Measurements from ENCODE around the gene ADAMTS12.

ADAMTS12 gene

GRCh38 chr5:33507426-33507825 is 384.4 kb downstream of the ADAMTS12 start:
- DNase-seq: no peak

- DNase-seq: no peak
These were observed 387.2 kb downstream of the ADAMTS12 start for GRCh38 chr5:33504570-33504969.

GRCh38 chr5:33501899-33502298 is 389.9 kb downstream of the ADAMTS12 start:
- DNase-seq: no peak

GRCh38 chr5:33501260-33501659 is 390.5 kb downstream of the ADAMTS12 start:
- DNase-seq: no peak

- DNase-seq: no peak
These were observed 397.3 kb downstream of the ADAMTS12 start for GRCh38 chr5:33494466-33494865.

- DNase-seq: no peak
These were observed 399.8 kb downstream of the ADAMTS12 start for GRCh38 chr5:33491941-33492340.

GRCh38 chr5:33490071-33490665 is 401.6 kb downstream of the ADAMTS12 start:
- DNase-seq: no peak

GRCh38 chr5:33489481-33490067 is 402.2 kb downstream of the ADAMTS12 start:
- no peak for DNase-seq

- DNase-seq: no peak
These were observed 403.0 kb downstream of the ADAMTS12 start for GRCh38 chr5:33488558-33489355.

- no peak for DNase-seq
These were observed 404.6 kb downstream of the ADAMTS12 start for GRCh38 chr5:33487236-33487635.

GRCh38 chr5:33482335-33482734 is 409.5 kb downstream of the ADAMTS12 start:
- DNase-seq: no peak

GRCh38 chr5:33480876-33481275 is 410.9 kb downstream of the ADAMTS12 start:
- no peak for DNase-seq

GRCh38 chr5:33479311-33479710 is 412.5 kb downstream of the ADAMTS12 start:
- no peak for DNase-seq

- no peak for DNase-seq
These were observed 414.0 kb downstream of the ADAMTS12 start for GRCh38 chr5:33477816-33478215.

- DNase-seq: no peak
These were observed 414.8 kb downstream of the ADAMTS12 start for GRCh38 chr5:33476992-33477391.

- no peak for DNase-seq
These were observed 416.1 kb downstream of the ADAMTS12 start for GRCh38 chr5:33475706-33476105.

- no peak for DNase-seq
These were observed 416.8 kb downstream of the ADAMTS12 start for GRCh38 chr5:33474931-33475499.

GRCh38 chr5:33474004-33474403 is 417.8 kb downstream of the ADAMTS12 start:
- no peak for DNase-seq

Data from CD4-positive, alpha-beta T cell treated with Interferon alpha-2 for 1 hour (primary cell).